ENCODE data around the gene ZNF219. TPM values are rescaled to one million over a fixed set of nuclear protein-coding genes. Genes with fewer than 3 reads are reported as not detected.

Gene ZNF219
- total and polyA plus RNA-seq, 4 experiments from 2014 or later = 0.80 to 8.0 (median 5.3) TPM

- Mint-ChIP-seq H3K27ac (peak overlapping the region in 4 of 7 donors; percentile 13 to 80 (median 73)), H3K9me3 (no peaks in the 10 kb centered on the region), H3K4me1 (peaks cover 9 to 32% (median 16%) of the 10 kb centered on the region in 4 donors), H3K27me3 (no peaks in the 10 kb centered on the region), H3K36me3 (peaks cover 0 to 1% of the 10 kb centered on the region in 2 donors), H3K4me3 (peak overlapping the region in 5 of 8 donors; percentile 13 to 76 (median 50))
- POLR2A ChIA-PET (ENCODE audit: partially characterized antibody) = interaction anchor here (0.9 to 4.7 kb wide), 2 partner anchors 13 to 38 kb away, joined by 3 to 82 read pairs; no protein-coding TSS in a partner anchor
- peak; percentile 67 to 78 (median 73) for DNase-seq
- Histone ChIP-seq H3K27ac (ENCODE audit: low read depth, low read length) (no peak overlapping the region), H3K9me3 (ENCODE audit: control insufficient read depth in 1 of 2, low read length in 2 of 2) (no peaks in the 10 kb centered on the region), H3K27me3 (ENCODE audit: insufficient read depth, low read length) (no peaks in the 10 kb centered on the region), H3K4me3 (ENCODE audit: low read length in 2 of 2) (no peak overlapping the region), H3K36me3 (ENCODE audit: insufficient read depth, low read length) (no peaks in the 10 kb centered on the region), H3K4me1 (ENCODE audit: insufficient read depth, low read length) (peaks cover 21% of the 10 kb centered on the region)
- CTCF ChIA-PET (ENCODE audit: partially characterized antibody) = interaction anchor here (1.5 to 13.9 kb wide), 7 partner anchors 12 to 92 kb away, joined by 3 to 399 read pairs (median 80); partner anchors contain the start of gene ARHGEF40
- intact Hi-C loops (cut with micrococcal nuclease) = no loop called here
These were observed 8.2 kb upstream of the ZNF219 start for GRCh38 chr14:21106498-21107282.

- no peak for DNase-seq
- intact Hi-C loops (cut with micrococcal nuclease) = no loop called here
These were observed 7.7 kb upstream of the ZNF219 start for GRCh38 chr14:21106176-21106497.

GRCh38 chr14:21105095-21105494 is 6.6 kb upstream of the ZNF219 start:
- peak overlapping the region in 3 of 7 donors; percentile 97 to 99 (median 98) for H3K27ac Mint-ChIP-seq
- H3K36me3 ChIP-seq (ENCODE audit: insufficient read depth, low read length) = no peaks in the 10 kb centered on the region
- POLR2A ChIA-PET (ENCODE audit: partially characterized antibody) = interaction anchor here (0.7 to 4.8 kb wide), 12 partner anchors 11 to 421 kb away, joined by 3 to 82 read pairs (median 6); partner anchors contain the start of genes ARHGEF40 and RNASE4
- H3K4me1 ChIP-seq (ENCODE audit: insufficient read depth, low read length) = peaks cover 21% of the 10 kb centered on the region
- no peaks in the 10 kb centered on the region for H3K27me3 ChIP-seq (ENCODE audit: insufficient read depth, low read length)
- no peaks in the 10 kb centered on the region for H3K9me3 Mint-ChIP-seq
- peak overlapping the region; percentile 90 for H3K27ac ChIP-seq (ENCODE audit: low read depth, low read length)
- CTCF ChIA-PET (ENCODE audit: partially characterized antibody) = interaction anchor here (1.0 to 13.9 kb wide), 26 partner anchors 8 to 332 kb away, joined by 3 to 399 read pairs (median 8); partner anchors contain the start of genes ARHGEF40, NDRG2 and RNASE13
- H3K4me3 Mint-ChIP-seq = peak overlapping the region in 1 of 8 donors; percentile 92
- peaks cover 0 to 1% of the 10 kb centered on the region in 2 donors for H3K36me3 Mint-ChIP-seq
- no peaks in the 10 kb centered on the region for H3K9me3 ChIP-seq (ENCODE audit: control insufficient read depth in 1 of 2, low read length in 2 of 2)
- H3K4me1 Mint-ChIP-seq = peaks cover 9 to 32% (median 16%) of the 10 kb centered on the region in 4 donors
- no peaks in the 10 kb centered on the region for H3K27me3 Mint-ChIP-seq
- DNase-seq = no peak
- H3K4me3 ChIP-seq (ENCODE audit: low read length in 2 of 2) = no peak overlapping the region
- intact Hi-C loops (cut with micrococcal nuclease) = no loop called here

More at GRCh38 chr14:21106176-21106497, 7.7 kb upstream of the ZNF219 start:
- ChIA-PET POLR2A (ENCODE audit: partially characterized antibody) (interaction anchor here (0.9 to 4.7 kb wide), 2 partner anchors 12 to 38 kb away, joined by 3 to 82 read pairs; no protein-coding TSS in a partner anchor), CTCF (ENCODE audit: partially characterized antibody) (interaction anchor here (1.5 to 13.9 kb wide), 7 partner anchors 11 to 91 kb away, joined by 3 to 399 read pairs (median 80); partner anchors contain the start of gene ARHGEF40)
- no peaks in the 10 kb centered on the region for H3K9me3 ChIP-seq (ENCODE audit: control insufficient read depth in 1 of 2, low read length in 2 of 2)
- peaks cover 21% of the 10 kb centered on the region for H3K4me1 ChIP-seq (ENCODE audit: insufficient read depth, low read length)
- no peak overlapping the region for H3K4me3 ChIP-seq (ENCODE audit: low read length in 2 of 2)
- Mint-ChIP-seq H3K36me3 (peaks cover 0 to 1% of the 10 kb centered on the region in 2 donors), H3K4me3 (peak overlapping the region in 1 of 8 donors; percentile 76), H3K27me3 (no peaks in the 10 kb centered on the region), H3K4me1 (peaks cover 9 to 32% (median 16%) of the 10 kb centered on the region in 4 donors), H3K9me3 (no peaks in the 10 kb centered on the region), H3K27ac (no peak overlapping the region)
- H3K36me3 ChIP-seq (ENCODE audit: insufficient read depth, low read length) = no peaks in the 10 kb centered on the region
- H3K27ac ChIP-seq (ENCODE audit: low read depth, low read length) = no peak overlapping the region
- no peaks in the 10 kb centered on the region for H3K27me3 ChIP-seq (ENCODE audit: insufficient read depth, low read length)

- Histone ChIP-seq H3K4me1 (ENCODE audit: insufficient read depth, low read length) (peaks cover 22% of the 10 kb centered on the region), H3K9me3 (ENCODE audit: control insufficient read depth in 1 of 2, low read length in 2 of 2) (no peaks in the 10 kb centered on the region), H3K27me3 (ENCODE audit: insufficient read depth, low read length) (no peaks in the 10 kb centered on the region), H3K36me3 (ENCODE audit: insufficient read depth, low read length) (no peaks in the 10 kb centered on the region), H3K27ac (ENCODE audit: low read depth, low read length) (peak overlapping the region; percentile 90), H3K4me3 (ENCODE audit: low read length in 2 of 2) (peak overlapping the region; percentile 96)
- Mint-ChIP-seq H3K4me1 (peaks cover 9 to 34% (median 17%) of the 10 kb centered on the region in 4 donors), H3K9me3 (no peaks in the 10 kb centered on the region), H3K4me3 (peak overlapping the region; percentile 85 to 94 (median 90)), H3K27me3 (no peaks in the 10 kb centered on the region), H3K27ac (peak overlapping the region; percentile 91 to 99 (median 97)), H3K36me3 (peaks cover 0 to 1% of the 10 kb centered on the region in 2 donors)
- peak; percentile 62 to 73 (median 66) for DNase-seq
- CTCF ChIA-PET (ENCODE audit: partially characterized antibody) = interaction anchor here (1.0 to 13.9 kb wide), 30 partner anchors 9 to 333 kb away, joined by 3 to 399 read pairs (median 6); partner anchors contain the start of genes ARHGEF40, NDRG2 and RNASE13
- intact Hi-C loops (cut with micrococcal nuclease) = loop anchor here (1.0 to 5.0 kb wide), 5 partner anchors 12 to 247 kb away; no protein-coding TSS in a partner anchor
- POLR2A ChIA-PET (ENCODE audit: partially characterized antibody) = interaction anchor here (0.7 to 4.8 kb wide), 16 partner anchors 11 to 422 kb away, joined by 3 to 82 read pairs (median 4); partner anchors contain the start of genes ARHGEF40, METTL3, NDRG2 and RNASE4
These were observed 6.1 kb upstream of the ZNF219 start for GRCh38 chr14:21104448-21105060.

- Mint-ChIP-seq H3K27me3 (no peaks in the 10 kb centered on the region), H3K9me3 (no peaks in the 10 kb centered on the region), H3K4me3 (peak overlapping the region; percentile 85 to 94 (median 90)), H3K36me3 (peaks cover 0 to 3% of the 10 kb centered on the region in 2 donors), H3K4me1 (peaks cover 15 to 40% (median 23%) of the 10 kb centered on the region in 4 donors), H3K27ac (peak overlapping the region; percentile 91 to 99 (median 97))
- no peaks in the 10 kb centered on the region for H3K36me3 ChIP-seq (ENCODE audit: insufficient read depth, low read length)
- peak; percentile 92 to 95 (median 95) for DNase-seq
- H3K27ac ChIP-seq (ENCODE audit: low read depth, low read length) = peak overlapping the region; percentile 90
- no peaks in the 10 kb centered on the region for H3K9me3 ChIP-seq (ENCODE audit: control insufficient read depth in 1 of 2, low read length in 2 of 2)
- peak overlapping the region; percentile 96 for H3K4me3 ChIP-seq (ENCODE audit: low read length in 2 of 2)
- ChIA-PET POLR2A (ENCODE audit: partially characterized antibody) (interaction anchor here (0.8 to 4.8 kb wide), 21 partner anchors 10 to 643 kb away, joined by 3 to 82 read pairs (median 4); partner anchors contain the start of genes ARHGEF40, METTL3, NDRG2 and PIP4P1), CTCF (ENCODE audit: partially characterized antibody) (interaction anchor here (1.0 to 13.9 kb wide), 29 partner anchors 9 to 407 kb away, joined by 3 to 399 read pairs (median 6); partner anchors contain the start of genes ARHGEF40, METTL3, NDRG2 and RNASE13)
- intact Hi-C loops (cut with micrococcal nuclease) = loop anchor here (1.0 to 5.0 kb wide), 7 partner anchors 12 to 761 kb away; partner anchors contain the start of genes METTL17 and PARP2
- H3K4me1 ChIP-seq (ENCODE audit: insufficient read depth, low read length) = peaks cover 29% of the 10 kb centered on the region
- no peaks in the 10 kb centered on the region for H3K27me3 ChIP-seq (ENCODE audit: insufficient read depth, low read length)
These were observed 5.4 kb upstream of the ZNF219 start for GRCh38 chr14:21103710-21104447.

- Histone ChIP-seq H3K27ac (ENCODE audit: low read depth, low read length) (peak overlapping the region; percentile 90), H3K36me3 (ENCODE audit: insufficient read depth, low read length) (no peaks in the 10 kb centered on the region), H3K9me3 (ENCODE audit: control insufficient read depth in 1 of 2, low read length in 2 of 2) (no peaks in the 10 kb centered on the region), H3K27me3 (ENCODE audit: insufficient read depth, low read length) (no peaks in the 10 kb centered on the region), H3K4me1 (ENCODE audit: insufficient read depth, low read length) (peaks cover 32% of the 10 kb centered on the region), H3K4me3 (ENCODE audit: low read length in 2 of 2) (peak overlapping the region; percentile 96)
- Mint-ChIP-seq H3K4me1 (peaks cover 16 to 44% (median 25%) of the 10 kb centered on the region in 4 donors), H3K27me3 (no peaks in the 10 kb centered on the region), H3K9me3 (no peaks in the 10 kb centered on the region), H3K4me3 (peak overlapping the region; percentile 85 to 94 (median 90)), H3K27ac (peak overlapping the region; percentile 91 to 99 (median 97)), H3K36me3 (peaks cover 0 to 6% of the 10 kb centered on the region in 2 donors)
- intact Hi-C loops (cut with micrococcal nuclease) = loop anchor here (1.0 to 5.0 kb wide), 3 partner anchors 114 to 761 kb away; partner anchors contain the start of genes METTL17 and PARP2
- POLR2A ChIA-PET (ENCODE audit: partially characterized antibody) = interaction anchor here (0.9 to 4.8 kb wide), 15 partner anchors 10 to 642 kb away, joined by 3 to 82 read pairs (median 4); partner anchors contain the start of genes ARHGEF40, METTL3, NDRG2 and PIP4P1
- CTCF ChIA-PET (ENCODE audit: partially characterized antibody) = interaction anchor here (0.9 to 13.9 kb wide), 14 partner anchors 9 to 407 kb away, joined by 3 to 399 read pairs (median 12); partner anchors contain the start of genes ARHGEF40 and METTL3
- no peak for DNase-seq
These were observed 4.9 kb upstream of the ZNF219 start for GRCh38 chr14:21103411-21103709.

Measured in CD4-positive, alpha-beta memory T cell (primary cell).